ENCODE data around the gene NPR2. TPM values are rescaled to one million over a fixed set of nuclear protein-coding genes. Genes with fewer than 3 reads are reported as not detected.
A peak's percentile ranks its signal among the peaks of the same experiment; 100 is the strongest.

The NPR2 gene
- total and polyA plus RNA-seq, 2 donors (not counting 3 experiments of a cell fraction or from before 2014, with no cell fraction given) = 16.4 to 25.6 TPM

GRCh38 chr9:35790025-35790384 is 1.4 kb upstream of the NPR2 start:
- DNase-seq (ENCODE audit: low read depth, low spot score) (no peak), FAIRE-seq (no peak)
- dilution Hi-C loops (cut with MboI; ENCODE audit: extremely low pct_ligation_motif_present, low sequenced_read_pairs) (no loop called here), intact Hi-C loops (cut with micrococcal nuclease) (loop anchor here (1.0 to 2.0 kb wide), 6 partner anchors 25 to 233 kb away; partner anchors contain the start of gene HINT2)
- peaks cover 26% of the 10 kb centered on the region for H3K4me1 ChIP-seq (ENCODE audit: control insufficient read depth, extremely low read depth, insufficient read depth, low read length)
- no peaks in the 10 kb centered on the region for H3K9me3 ChIP-seq (replicated peaks; ENCODE audit: control insufficient read depth, insufficient read depth, low read length)
- no peaks in the 10 kb centered on the region for H3K27me3 ChIP-seq (ENCODE audit: control insufficient read depth in 2 of 2, insufficient read depth in 2 of 2, low read length in 2 of 2)
- no TSS peak for BruUV-seq (replicated peaks)
- H2AFZ ChIP-seq (ENCODE audit: low read depth, low read length) = no peak overlapping the region
- H3K9me1 ChIP-seq (replicated peaks; ENCODE audit: control insufficient read depth, extremely low read depth, insufficient read depth, low read length) = no peaks in the 10 kb centered on the region
- peaks cover 7% of the 10 kb centered on the region for H3K79me2 ChIP-seq (ENCODE audit: control insufficient read depth, insufficient read depth, low read length)
- no peak overlapping the region for H3K9ac ChIP-seq (replicated peaks; ENCODE audit: extremely low read depth, insufficient read depth, low read length)
- no peak overlapping the region for H3K4me2 ChIP-seq (ENCODE audit: insufficient read depth, low read length)
- ChIA-PET CTCF (interaction anchor here (0.7 to 6.5 kb wide), 63 partner anchors 9 to 539 kb away, joined by 3 to 277 read pairs (median 6); partner anchors contain the start of genes CCDC107, CREB3, FAM221B and GBA2), POLR2A (interaction anchor here (0.6 to 2.5 kb wide), 4 partner anchors 34 to 92 kb away, joined by 3 to 9 read pairs (median 4); partner anchors contain the start of genes GBA2 and RGP1)
- H3K27ac ChIP-seq (ENCODE audit: insufficient read depth, low read depth, low read length) = no peak overlapping the region
- no peaks in the 10 kb centered on the region for H4K20me1 ChIP-seq (replicated peaks; ENCODE audit: control insufficient read depth, extremely low read depth, insufficient read depth, low read length)
- H3K36me3 ChIP-seq (ENCODE audit: control insufficient read depth in 2 of 2, extremely low read depth in 1 of 2, insufficient read depth in 2 of 2, low read length in 2 of 2) = no peaks in the 10 kb centered on the region
- no peak for TF ChIP-seq JUN (IDR thresholded peaks at IDR 0.05; ENCODE audit: borderline replicate concordance, insufficient read depth, insufficient read length, low read depth)
- H3K4me3 ChIP-seq (replicated peaks in 1 of 3; ENCODE audit: insufficient read depth in 1 of 3, low read depth in 1 of 3, low read length in 3 of 3) = no peak overlapping the region

GRCh38 chr9:35790385-35791296 is 750 bp upstream of the NPR2 start:
- no peaks in the 10 kb centered on the region for H3K36me3 ChIP-seq (ENCODE audit: control insufficient read depth in 2 of 2, extremely low read depth in 1 of 2, insufficient read depth in 2 of 2, low read length in 2 of 2)
- CTCF ChIA-PET = interaction anchor here (0.7 to 6.5 kb wide), 64 partner anchors 9 to 538 kb away, joined by 3 to 277 read pairs (median 6); partner anchors contain the start of genes CCDC107, CREB3, FAM221B and GBA2
- H4K20me1 ChIP-seq (replicated peaks; ENCODE audit: control insufficient read depth, extremely low read depth, insufficient read depth, low read length) = no peaks in the 10 kb centered on the region
- H3K27ac ChIP-seq (ENCODE audit: insufficient read depth, low read depth, low read length) = no peak overlapping the region
- dilution Hi-C loops (cut with MboI; ENCODE audit: extremely low pct_ligation_motif_present, low sequenced_read_pairs) = no loop called here
- no peak overlapping the region for H3K4me2 ChIP-seq (ENCODE audit: insufficient read depth, low read length)
- H3K4me1 ChIP-seq (ENCODE audit: control insufficient read depth, extremely low read depth, insufficient read depth, low read length) = peaks cover 28% of the 10 kb centered on the region
- DNase-seq (ENCODE audit: low read depth, low spot score) (peak; percentile 78), FAIRE-seq (peak; percentile 95)
- no peak overlapping the region for H3K9ac ChIP-seq (replicated peaks; ENCODE audit: extremely low read depth, insufficient read depth, low read length)
- BruUV-seq (replicated peaks) = no TSS peak
- peak overlapping the region; percentile 85 for H2AFZ ChIP-seq (ENCODE audit: low read depth, low read length)
- TF ChIP-seq CTCF (IDR thresholded peaks at IDR 0.05; ENCODE audit: extremely low read depth in 1 of 2, insufficient read depth in 1 of 2, low read depth in 1 of 2, low read length in 2 of 2) (peak; percentile 76 to 84), POLR2AphosphoS5 (IDR thresholded peaks at IDR 0.05; ENCODE audit: insufficient read depth, low read depth, low read length) (no peak), JUN (IDR thresholded peaks at IDR 0.05; ENCODE audit: borderline replicate concordance, insufficient read depth, insufficient read length, low read depth) (no peak), FOS (IDR thresholded peaks at IDR 0.05; ENCODE audit: borderline replicate concordance, insufficient read depth, low read length) (no peak), EZH2 (IDR thresholded peaks at IDR 0.05; ENCODE audit: borderline replicate concordance, low read depth, low read length, severe bottlenecking) (no peak), MYC (IDR thresholded peaks at IDR 0.05; ENCODE audit: low read depth, low read length) (no peak), POLR2A (IDR thresholded peaks at IDR 0.05; ENCODE audit: low read depth, low read length) (no peak), GATA2 (IDR thresholded peaks at IDR 0.05; ENCODE audit: insufficient read depth, insufficient read length, low read depth, low read length) (peak; percentile 35)
- H3K79me2 ChIP-seq (ENCODE audit: control insufficient read depth, insufficient read depth, low read length) = peaks cover 7% of the 10 kb centered on the region
- intact Hi-C loops (cut with micrococcal nuclease) = loop anchor here (1.0 to 2.0 kb wide), 6 partner anchors 25 to 233 kb away; partner anchors contain the start of gene HINT2
- POLR2A ChIA-PET = interaction anchor here (0.6 to 2.5 kb wide), 4 partner anchors 34 to 91 kb away, joined by 3 to 9 read pairs (median 4); partner anchors contain the start of genes GBA2 and RGP1
- no peaks in the 10 kb centered on the region for H3K9me3 ChIP-seq (replicated peaks; ENCODE audit: control insufficient read depth, insufficient read depth, low read length)
- no peaks in the 10 kb centered on the region for H3K27me3 ChIP-seq (ENCODE audit: control insufficient read depth in 2 of 2, insufficient read depth in 2 of 2, low read length in 2 of 2)
- no peaks in the 10 kb centered on the region for H3K9me1 ChIP-seq (replicated peaks; ENCODE audit: control insufficient read depth, extremely low read depth, insufficient read depth, low read length)
- H3K4me3 ChIP-seq (replicated peaks in 1 of 3; ENCODE audit: insufficient read depth in 1 of 3, low read depth in 1 of 3, low read length in 3 of 3) = peak overlapping the region in 1 of 3 experiments; percentile 11
